A549 (cell line): ENCODE results near the gene SYK.

Source experiments
- CHD2 ChIP-seq: fragments of 150-350 bp; IDR thresholded peaks from 2 replicates; pipeline ENCODE4 v1.6.1; 2014; ENCODE audit warnings: low read length; ENCODE audit not compliant: partially characterized antibody
- EP300 ChIP-seq, 2 experiments: fragments of >200 bp; sonication (Bioruptor Twin); formaldehyde crosslinking; IDR thresholded peaks; 2 replicates in 1 of 2; 3 replicates in 1 of 2; pipeline ENCODE4 v1.6.1; 2016 to 2017
- FOSL2 ChIP-seq, 2 experiments: fragments of 450-650 bp in 1 of 2; fragments of >200 bp in 1 of 2; sonication (Bioruptor Twin) in 1 of 2; formaldehyde crosslinking; IDR thresholded peaks; 2 replicates each; pipeline versions ENCODE4 v1.5.0 to v1.6.1; 2016 to 2020; ENCODE audit warnings: mild to moderate bottlenecking in 1 of 2, moderate library complexity in 1 of 2
- POLR2A ChIP-seq: IDR thresholded peaks from 2 replicates; pipeline ENCODE4 v1.6.1; 2012; ENCODE audit warnings: mild to moderate bottlenecking, low read length
- RAD21 ChIP-seq, 2 experiments: fragments of >200 bp in 1 of 2; sonication (Bioruptor Twin) in 1 of 2; formaldehyde crosslinking in 1 of 2; IDR thresholded peaks in 1 of 2; conservative IDR thresholded peaks in 1 of 2; 2 replicates in 1 of 2; 3 replicates in 1 of 2; pipeline ENCODE4 v1.6.1; 2012 to 2018; ENCODE audit warnings: inconsistent platforms in 1 of 2
- RCOR1 ChIP-seq: fragments of 150-350 bp; IDR thresholded peaks from 2 replicates; pipeline ENCODE4 v1.6.1; 2014; ENCODE audit warnings: antibody characterized with exemption, low read length, low read depth
- SREBF2 ChIP-seq: fragments of 450-650 bp; IDR thresholded peaks from 2 replicates; pipeline ENCODE4 v1.6.1; 2014; ENCODE audit warnings: mild to moderate bottlenecking, moderate library complexity
- ZFP36 ChIP-seq: fragments of 450-650 bp; IDR thresholded peaks from 2 replicates; pipeline ENCODE4 v1.6.1; 2014; ENCODE audit warnings: borderline replicate concordance; ENCODE audit not compliant: partially characterized antibody
- TF ChIP-seq, protein P1 (sequence below): fragments of >200 bp; sonication (Bioruptor Twin); formaldehyde crosslinking; IDR thresholded peaks from 3 replicates; pipeline ENCODE4 v1.5.1; 2016
- TF ChIP-seq, protein P2 (sequence below): fragments of 200-600 bp; sonication (generic); IDR thresholded peaks from 2 replicates; pipeline ENCODE4 v1.6.1; 2016; ENCODE audit warnings: antibody characterized with exemption, mild to moderate bottlenecking, moderate library complexity
- TF ChIP-seq, protein P3 (sequence below): IDR thresholded peaks from 2 replicates; pipeline ENCODE4 v1.6.1; 2012; ENCODE audit warnings: low read depth, borderline replicate concordance
- TF ChIP-seq, protein P4 (sequence below): fragments of 250-450 bp; sonication (Bioruptor Pico); IDR thresholded peaks from 2 replicates; pipeline ENCODE4 v1.5.0; 2021; ENCODE audit warnings: mild to moderate bottlenecking, moderate library complexity, borderline replicate concordance

DNA sequence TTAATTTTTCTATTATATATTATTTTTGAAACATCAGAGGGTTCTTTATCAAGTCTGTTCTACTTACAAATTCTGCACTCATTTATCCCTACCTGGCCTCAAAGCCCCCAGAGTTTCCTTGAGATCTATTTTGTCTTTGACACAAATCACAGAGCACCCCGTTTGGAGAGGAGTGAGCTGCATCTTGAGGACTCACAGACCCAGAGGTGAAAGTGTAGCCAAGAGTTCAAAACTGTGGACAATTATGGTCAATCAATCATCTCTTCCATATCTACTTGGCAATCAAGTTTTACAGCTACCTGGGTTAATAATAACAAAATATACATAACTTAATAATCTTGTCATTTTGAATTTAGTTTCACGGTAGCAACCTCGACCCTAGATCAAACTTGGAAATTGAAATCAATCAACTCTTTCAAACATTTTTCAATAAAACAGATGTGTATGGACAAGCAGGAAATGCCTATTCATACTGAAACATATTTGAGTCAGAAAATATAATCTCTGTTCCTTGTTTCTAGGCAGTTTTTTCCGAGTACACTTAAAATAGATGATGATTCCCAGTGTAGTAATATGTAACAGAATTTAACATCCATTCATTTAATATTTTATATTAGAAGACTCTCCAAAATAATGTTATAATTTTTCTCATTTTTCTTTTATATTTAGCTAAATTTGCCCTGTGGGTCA is 13.7 kb upstream of the SYK start:
- TF ChIP-seq, protein P1, sequence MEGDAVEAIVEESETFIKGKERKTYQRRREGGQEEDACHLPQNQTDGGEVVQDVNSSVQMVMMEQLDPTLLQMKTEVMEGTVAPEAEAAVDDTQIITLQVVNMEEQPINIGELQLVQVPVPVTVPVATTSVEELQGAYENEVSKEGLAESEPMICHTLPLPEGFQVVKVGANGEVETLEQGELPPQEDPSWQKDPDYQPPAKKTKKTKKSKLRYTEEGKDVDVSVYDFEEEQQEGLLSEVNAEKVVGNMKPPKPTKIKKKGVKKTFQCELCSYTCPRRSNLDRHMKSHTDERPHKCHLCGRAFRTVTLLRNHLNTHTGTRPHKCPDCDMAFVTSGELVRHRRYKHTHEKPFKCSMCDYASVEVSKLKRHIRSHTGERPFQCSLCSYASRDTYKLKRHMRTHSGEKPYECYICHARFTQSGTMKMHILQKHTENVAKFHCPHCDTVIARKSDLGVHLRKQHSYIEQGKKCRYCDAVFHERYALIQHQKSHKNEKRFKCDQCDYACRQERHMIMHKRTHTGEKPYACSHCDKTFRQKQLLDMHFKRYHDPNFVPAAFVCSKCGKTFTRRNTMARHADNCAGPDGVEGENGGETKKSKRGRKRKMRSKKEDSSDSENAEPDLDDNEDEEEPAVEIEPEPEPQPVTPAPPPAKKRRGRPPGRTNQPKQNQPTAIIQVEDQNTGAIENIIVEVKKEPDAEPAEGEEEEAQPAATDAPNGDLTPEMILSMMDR: no peak
- TF ChIP-seq RAD21 (conservative IDR thresholded peaks at IDR 0.05 in 1 of 2, IDR thresholded peaks at IDR 0.05 in 1 of 2): no peak
- TF ChIP-seq, protein P2, sequence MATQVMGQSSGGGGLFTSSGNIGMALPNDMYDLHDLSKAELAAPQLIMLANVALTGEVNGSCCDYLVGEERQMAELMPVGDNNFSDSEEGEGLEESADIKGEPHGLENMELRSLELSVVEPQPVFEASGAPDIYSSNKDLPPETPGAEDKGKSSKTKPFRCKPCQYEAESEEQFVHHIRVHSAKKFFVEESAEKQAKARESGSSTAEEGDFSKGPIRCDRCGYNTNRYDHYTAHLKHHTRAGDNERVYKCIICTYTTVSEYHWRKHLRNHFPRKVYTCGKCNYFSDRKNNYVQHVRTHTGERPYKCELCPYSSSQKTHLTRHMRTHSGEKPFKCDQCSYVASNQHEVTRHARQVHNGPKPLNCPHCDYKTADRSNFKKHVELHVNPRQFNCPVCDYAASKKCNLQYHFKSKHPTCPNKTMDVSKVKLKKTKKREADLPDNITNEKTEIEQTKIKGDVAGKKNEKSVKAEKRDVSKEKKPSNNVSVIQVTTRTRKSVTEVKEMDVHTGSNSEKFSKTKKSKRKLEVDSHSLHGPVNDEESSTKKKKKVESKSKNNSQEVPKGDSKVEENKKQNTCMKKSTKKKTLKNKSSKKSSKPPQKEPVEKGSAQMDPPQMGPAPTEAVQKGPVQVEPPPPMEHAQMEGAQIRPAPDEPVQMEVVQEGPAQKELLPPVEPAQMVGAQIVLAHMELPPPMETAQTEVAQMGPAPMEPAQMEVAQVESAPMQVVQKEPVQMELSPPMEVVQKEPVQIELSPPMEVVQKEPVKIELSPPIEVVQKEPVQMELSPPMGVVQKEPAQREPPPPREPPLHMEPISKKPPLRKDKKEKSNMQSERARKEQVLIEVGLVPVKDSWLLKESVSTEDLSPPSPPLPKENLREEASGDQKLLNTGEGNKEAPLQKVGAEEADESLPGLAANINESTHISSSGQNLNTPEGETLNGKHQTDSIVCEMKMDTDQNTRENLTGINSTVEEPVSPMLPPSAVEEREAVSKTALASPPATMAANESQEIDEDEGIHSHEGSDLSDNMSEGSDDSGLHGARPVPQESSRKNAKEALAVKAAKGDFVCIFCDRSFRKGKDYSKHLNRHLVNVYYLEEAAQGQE: no peak
- TF ChIP-seq POLR2A: no peak
- no peak for TF ChIP-seq EP300 (IDR thresholded peaks at IDR 0.05)
- no peak for TF ChIP-seq ZFP36
- TF ChIP-seq, protein P3, sequence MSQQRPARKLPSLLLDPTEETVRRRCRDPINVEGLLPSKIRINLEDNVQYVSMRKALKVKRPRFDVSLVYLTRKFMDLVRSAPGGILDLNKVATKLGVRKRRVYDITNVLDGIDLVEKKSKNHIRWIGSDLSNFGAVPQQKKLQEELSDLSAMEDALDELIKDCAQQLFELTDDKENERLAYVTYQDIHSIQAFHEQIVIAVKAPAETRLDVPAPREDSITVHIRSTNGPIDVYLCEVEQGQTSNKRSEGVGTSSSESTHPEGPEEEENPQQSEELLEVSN: no peak
- TF ChIP-seq RCOR1: no peak
- TF ChIP-seq FOSL2 (IDR thresholded peaks at IDR 0.05): no peak
- no peak for TF ChIP-seq FOSL2 (CRISPR knock-in tag; IDR thresholded peaks at IDR 0.05)
- TF ChIP-seq, protein P4, sequence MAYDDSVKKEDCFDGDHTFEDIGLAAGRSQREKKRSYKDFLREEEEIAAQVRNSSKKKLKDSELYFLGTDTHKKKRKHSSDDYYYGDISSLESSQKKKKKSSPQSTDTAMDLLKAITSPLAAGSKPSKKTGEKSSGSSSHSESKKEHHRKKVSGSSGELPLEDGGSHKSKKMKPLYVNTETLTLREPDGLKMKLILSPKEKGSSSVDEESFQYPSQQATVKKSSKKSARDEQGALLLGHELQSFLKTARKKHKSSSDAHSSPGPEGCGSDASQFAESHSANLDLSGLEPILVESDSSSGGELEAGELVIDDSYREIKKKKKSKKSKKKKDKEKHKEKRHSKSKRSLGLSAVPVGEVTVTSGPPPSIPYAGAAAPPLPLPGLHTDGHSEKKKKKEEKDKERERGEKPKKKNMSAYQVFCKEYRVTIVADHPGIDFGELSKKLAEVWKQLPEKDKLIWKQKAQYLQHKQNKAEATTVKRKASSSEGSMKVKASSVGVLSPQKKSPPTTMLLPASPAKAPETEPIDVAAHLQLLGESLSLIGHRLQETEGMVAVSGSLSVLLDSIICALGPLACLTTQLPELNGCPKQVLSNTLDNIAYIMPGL (CRISPR knock-in tag): no peak
- TF ChIP-seq CHD2: no peak
- no peak for TF ChIP-seq SREBF2
